Tibial artery (tissue), 4 donors: Measurements from ENCODE around the gene LPP.

ENCODE experiments used
- DNase-seq, 2 donors: peaks; one replicate each; pipeline ENCODE4 v3.0.0-alpha.2; 2019
- H3K27ac ChIP-seq, 2 donors: fragments of 200-600 bp; sonication (generic) in 1 of 2; 1 replicate in 1 of 2; 2 replicates in 1 of 2; pipeline ENCODE4 v1.5.1; 2018 to 2019; ENCODE audit warnings: mild to moderate bottlenecking in 1 of 2
- H3K27me3 ChIP-seq, 2 donors: fragments of 200-600 bp; sonication (generic) in 1 of 2; one replicate each; pipeline versions ENCODE4 v1.5.1 to v1.6.0; 2016 to 2019
- H3K36me3 ChIP-seq, 3 donors: fragments of 200-600 bp; sonication (generic) in 2 of 3; one replicate each; pipeline ENCODE4 v1.5.1; 2016 to 2019; ENCODE audit warnings: mild to moderate bottlenecking in 2 of 3
- H3K4me1 ChIP-seq, 4 donors: fragments of 200-600 bp; sonication (generic) in 2 of 4; 1 replicate in 3 of 4; 2 replicates in 1 of 4; pipeline ENCODE4 v1.5.1; 2016 to 2019
- H3K4me3 ChIP-seq, 2 donors: fragments of 200-600 bp; sonication (generic) in 1 of 2; 1 replicate in 1 of 2; 2 replicates in 1 of 2; pipeline ENCODE4 v1.5.1; 2018 to 2019; ENCODE audit warnings: mild to moderate bottlenecking in 2 of 2
- H3K9me3 ChIP-seq, 3 donors: fragments of 200-600 bp; sonication (generic) in 1 of 3; one replicate each; pipeline ENCODE4 v1.5.1; 2016 to 2019
- CTCF ChIP-seq, 2 experiments: fragments of 200-600 bp in 1 of 2; fragments of 450-650 bp in 1 of 2; IDR thresholded peaks; one replicate each; pipeline ENCODE4 v1.5.1; 2017 to 2019; ENCODE audit warnings: antibody characterized with exemption in 2 of 2, mild to moderate bottlenecking in 1 of 2, moderate library complexity in 1 of 2
- intact Hi-C: fragments of 100-400 bp; cut with DNase I; formaldehyde crosslinking; loops from one replicate; pipeline ENCODE4 v1.15.0; 2023; ENCODE audit warnings: low total_unique reads

Gene LPP

GRCh38 chr3:188692700-188693099 is 538.7 kb downstream of the LPP start:
- no peak for DNase-seq
- no peak overlapping the region for H3K4me3 ChIP-seq

GRCh38 chr3:188693435-188693834 is 539.5 kb downstream of the LPP start:
- no peak for TF ChIP-seq CTCF (IDR thresholded peaks at IDR 0.05)
- no peaks in the 10 kb centered on the region for H3K9me3 ChIP-seq
- peaks cover 0 to 80% (median 25%) of the 10 kb centered on the region in 4 donors for H3K4me1 ChIP-seq
- no peak for DNase-seq
- intact Hi-C loops: no loop called here
- no peak overlapping the region for H3K4me3 ChIP-seq
- no peak overlapping the region for H3K27ac ChIP-seq
- no peaks in the 10 kb centered on the region for H3K36me3 ChIP-seq
- no peaks in the 10 kb centered on the region for H3K27me3 ChIP-seq

More at GRCh38 chr3:188692700-188693099, 538.7 kb downstream of the LPP start:
- Histone ChIP-seq H3K36me3 (no peaks in the 10 kb centered on the region), H3K9me3 (no peaks in the 10 kb centered on the region), H3K27ac (no peak overlapping the region), H3K27me3 (no peaks in the 10 kb centered on the region), H3K4me1 (peaks cover 0 to 80% (median 26%) of the 10 kb centered on the region in 4 donors)
- no peak for TF ChIP-seq CTCF (IDR thresholded peaks at IDR 0.05)
- intact Hi-C loops: no loop called here

- intact Hi-C loops: no loop called here
- no peak overlapping the region for H3K27ac ChIP-seq
- TF ChIP-seq CTCF (IDR thresholded peaks at IDR 0.05): no peak
- peaks cover 0 to 79% (median 24%) of the 10 kb centered on the region in 4 donors for H3K4me1 ChIP-seq
- DNase-seq: no peak
- no peaks in the 10 kb centered on the region for H3K9me3 ChIP-seq
- no peaks in the 10 kb centered on the region for H3K36me3 ChIP-seq
- H3K27me3 ChIP-seq: no peaks in the 10 kb centered on the region
- H3K4me3 ChIP-seq: no peak overlapping the region
Observed at GRCh38 chr3:188695241-188695640, 541.3 kb downstream of the LPP start.

GRCh38 chr3:188697127-188697526 is 543.2 kb downstream of the LPP start:
- no peak for DNase-seq
- Histone ChIP-seq H3K27me3 (no peaks in the 10 kb centered on the region), H3K4me3 (no peak overlapping the region), H3K4me1 (peaks cover 0 to 78% (median 22%) of the 10 kb centered on the region in 4 donors), H3K27ac (no peak overlapping the region), H3K36me3 (no peaks in the 10 kb centered on the region), H3K9me3 (no peaks in the 10 kb centered on the region)
- intact Hi-C loops: no loop called here
- TF ChIP-seq CTCF (IDR thresholded peaks at IDR 0.05): no peak

- Histone ChIP-seq H3K9me3 (no peaks in the 10 kb centered on the region), H3K27ac (no peak overlapping the region), H3K4me3 (no peak overlapping the region), H3K27me3 (no peaks in the 10 kb centered on the region), H3K36me3 (no peaks in the 10 kb centered on the region), H3K4me1 (peaks cover 0 to 78% (median 22%) of the 10 kb centered on the region in 4 donors)
- TF ChIP-seq CTCF (IDR thresholded peaks at IDR 0.05): no peak
- intact Hi-C loops: no loop called here
- DNase-seq: no peak
Observed at GRCh38 chr3:188698436-188698835, 544.5 kb downstream of the LPP start.

GRCh38 chr3:188700501-188700900 is 546.5 kb downstream of the LPP start:
- Histone ChIP-seq H3K4me1 (peaks cover 0 to 84% (median 22%) of the 10 kb centered on the region in 4 donors), H3K4me3 (no peak overlapping the region)
- intact Hi-C loops: no loop called here

More at GRCh38 chr3:188700501-188700900, 546.5 kb downstream of the LPP start:
- no peak overlapping the region for H3K27ac ChIP-seq
- H3K36me3 ChIP-seq: peaks cover 0 to 4% (median 0%) of the 10 kb centered on the region in 3 donors
- TF ChIP-seq CTCF (IDR thresholded peaks at IDR 0.05): no peak
- DNase-seq: no peak
- no peaks in the 10 kb centered on the region for H3K9me3 ChIP-seq
- H3K27me3 ChIP-seq: no peaks in the 10 kb centered on the region
